ENCODE data around the gene RAET1G.
"Not testable (repeated sequence)": the region's sequence is repeated elsewhere in the genome, so short reads cannot be mapped to it uniquely, and the experiment has no call there.

The RAET1G gene

DNA sequence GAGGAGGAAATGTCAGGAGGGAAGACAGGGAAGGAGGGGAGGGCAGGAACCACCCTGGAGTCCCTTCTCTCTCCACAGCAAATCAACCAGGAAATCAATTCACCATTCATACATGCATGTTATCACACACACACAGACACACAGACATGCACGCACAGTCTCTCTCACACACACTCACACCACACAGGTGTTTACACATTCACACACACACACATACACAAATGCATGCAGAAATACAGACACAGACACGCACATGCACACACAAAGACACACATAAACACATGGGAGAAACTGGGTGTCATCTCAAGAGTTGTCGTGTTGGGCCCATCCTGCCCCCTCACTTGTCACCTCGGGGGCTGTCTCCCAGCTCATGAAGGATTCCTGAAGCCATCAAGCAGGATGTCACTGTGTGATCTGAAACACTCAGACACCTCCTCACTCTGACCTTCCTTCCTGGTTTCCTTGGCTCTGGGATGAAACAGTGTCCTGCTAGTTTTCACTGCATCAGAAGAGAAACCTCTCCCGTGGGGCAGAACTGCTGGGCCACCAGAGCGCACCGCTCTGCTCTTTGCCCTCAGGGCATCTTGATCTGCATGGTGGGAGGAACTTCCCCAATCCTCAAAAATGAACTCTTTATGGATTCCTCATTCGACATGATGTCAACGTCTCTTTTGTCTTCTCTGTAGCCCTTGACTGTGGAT lies 9.2 kb downstream of the RAET1G start:
- DNase-seq (ENCODE audit: low read depth): no peak

GRCh38 chr6:149913085-149913484 lies 9.8 kb downstream of the RAET1G start:
- DNase-seq (ENCODE audit: low read depth): no peak

DNA sequence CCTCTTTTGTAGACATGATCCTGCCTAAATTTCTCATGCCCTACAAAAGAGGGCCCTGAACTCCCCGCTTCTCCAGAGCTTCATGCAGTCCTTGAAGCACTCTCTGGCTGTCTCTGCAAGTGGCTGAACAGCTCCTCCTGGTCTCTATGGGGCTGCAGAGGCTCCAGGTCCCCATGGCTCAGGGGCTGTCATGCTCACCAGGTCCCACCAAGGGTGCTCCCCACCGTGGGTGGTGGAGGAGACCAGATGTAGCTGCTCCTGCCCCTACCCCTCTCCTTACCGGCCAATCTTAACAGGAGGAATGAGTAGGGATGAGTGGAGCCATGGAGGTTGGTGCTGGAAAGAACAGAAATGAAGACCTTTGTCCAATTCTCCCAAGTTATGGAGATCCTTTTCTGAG lies 10.2 kb downstream of the RAET1G start:
- DNase-seq (ENCODE audit: low read depth): not testable (repeated sequence)

DNA sequence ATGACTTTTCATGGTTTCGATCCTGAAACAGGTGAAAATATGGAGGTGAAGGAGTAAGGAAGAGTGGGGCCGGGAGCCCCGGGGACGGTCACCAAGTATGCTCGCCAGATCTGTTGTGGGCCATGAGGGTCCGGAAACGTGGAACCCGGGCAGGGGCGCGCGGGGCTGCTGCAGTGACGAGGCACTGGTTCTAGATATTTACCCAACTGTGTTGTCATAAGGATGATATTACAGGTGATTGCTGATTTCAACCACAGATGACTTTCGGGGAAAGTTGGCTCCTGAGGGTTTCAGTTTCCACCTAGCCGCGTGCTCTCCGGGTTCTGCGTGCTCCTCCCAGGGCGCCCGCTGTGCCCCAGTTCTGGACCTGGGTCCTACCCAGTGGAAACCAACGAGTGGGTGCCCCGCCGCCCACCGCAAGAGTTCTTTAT lies 12.2 kb downstream of the RAET1G start:
- DNase-seq (ENCODE audit: low read depth): no peak

- DNase-seq (ENCODE audit: low read depth): no peak
Measured at GRCh38 chr6:149909701-149910470, 13.0 kb downstream of the RAET1G start.

DNA sequence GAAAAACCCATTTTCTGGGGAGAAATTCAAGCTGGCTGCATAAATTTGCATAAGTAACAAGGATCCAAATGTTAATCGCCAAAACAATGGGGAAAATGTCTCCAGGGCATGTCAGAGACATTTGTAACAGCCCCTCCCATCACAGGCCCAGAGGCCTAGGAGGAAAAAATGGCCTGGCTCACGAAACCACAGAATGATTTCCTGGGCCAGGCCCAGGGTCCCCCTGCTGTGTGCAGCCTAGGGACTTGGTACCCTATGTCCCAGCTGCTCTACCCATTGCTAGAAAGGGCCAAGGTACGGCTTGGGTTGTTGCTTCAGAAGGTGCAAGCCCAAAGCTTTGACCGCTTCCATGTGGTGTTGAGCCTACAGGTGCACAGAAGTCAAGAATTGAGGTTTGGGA lies 14.4 kb downstream of the RAET1G start:
- not testable (repeated sequence) for DNase-seq (ENCODE audit: low read depth)

- DNase-seq (ENCODE audit: low read depth): no peak
Measured at GRCh38 chr6:149907317-149907716, 15.6 kb downstream of the RAET1G start.

DNA sequence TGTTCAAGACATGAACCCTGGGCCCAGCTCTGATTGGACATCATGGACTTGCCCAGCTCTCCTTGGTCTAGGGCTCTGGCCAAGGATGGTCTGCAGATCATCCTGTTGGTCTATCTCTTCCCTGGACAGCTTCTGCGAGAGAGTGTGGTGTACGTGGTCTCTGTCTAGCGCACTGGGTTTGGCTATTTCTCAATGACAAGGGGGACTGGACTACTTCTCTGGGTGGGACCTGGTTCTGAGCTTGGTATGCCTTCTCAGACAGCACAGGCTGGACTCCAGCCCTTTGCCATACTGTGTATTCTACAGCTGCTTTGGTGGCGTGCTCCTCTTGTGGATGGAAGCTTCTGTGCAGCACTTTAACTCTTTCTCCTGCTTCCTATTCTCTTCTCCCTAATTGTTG lies 16.5 kb downstream of the RAET1G start:
- no peak for DNase-seq (ENCODE audit: low read depth)

GRCh38 chr6:149905911-149906371 lies 17.0 kb downstream of the RAET1G start:
- DNase-seq (ENCODE audit: low read depth): no peak

DNA sequence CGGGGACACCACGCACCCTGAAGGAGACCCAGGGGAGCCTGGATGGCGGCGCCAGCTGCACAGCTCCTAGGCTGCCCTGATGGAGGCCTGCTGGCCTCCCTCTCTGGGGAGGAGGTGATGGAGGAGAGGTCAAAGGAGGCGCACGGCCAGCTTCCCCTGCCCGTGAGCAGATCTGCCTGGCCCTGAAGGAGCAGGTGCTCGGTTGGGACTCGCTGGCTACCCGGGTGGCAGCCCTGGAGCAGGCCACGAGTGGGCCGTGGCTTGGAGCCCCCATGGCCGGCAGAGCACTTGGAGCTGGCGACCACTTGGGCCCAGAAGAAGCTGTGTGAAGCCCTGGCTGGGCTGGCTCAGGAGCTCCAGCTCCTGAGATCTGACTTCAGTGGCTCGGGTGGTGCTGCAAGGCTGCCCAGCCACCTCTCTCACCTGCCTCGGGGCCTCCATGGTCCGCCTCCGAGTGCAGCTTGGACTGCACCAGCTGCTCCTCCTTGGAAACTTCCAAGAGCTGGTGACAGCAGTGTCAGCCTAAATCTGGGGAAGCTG lies 17.5 kb downstream of the RAET1G start:
- DNase-seq (ENCODE audit: low read depth): no peak

GRCh38 chr6:149904661-149905370 lies 18.1 kb downstream of the RAET1G start:
- DNase-seq (ENCODE audit: low read depth): no peak

DNA sequence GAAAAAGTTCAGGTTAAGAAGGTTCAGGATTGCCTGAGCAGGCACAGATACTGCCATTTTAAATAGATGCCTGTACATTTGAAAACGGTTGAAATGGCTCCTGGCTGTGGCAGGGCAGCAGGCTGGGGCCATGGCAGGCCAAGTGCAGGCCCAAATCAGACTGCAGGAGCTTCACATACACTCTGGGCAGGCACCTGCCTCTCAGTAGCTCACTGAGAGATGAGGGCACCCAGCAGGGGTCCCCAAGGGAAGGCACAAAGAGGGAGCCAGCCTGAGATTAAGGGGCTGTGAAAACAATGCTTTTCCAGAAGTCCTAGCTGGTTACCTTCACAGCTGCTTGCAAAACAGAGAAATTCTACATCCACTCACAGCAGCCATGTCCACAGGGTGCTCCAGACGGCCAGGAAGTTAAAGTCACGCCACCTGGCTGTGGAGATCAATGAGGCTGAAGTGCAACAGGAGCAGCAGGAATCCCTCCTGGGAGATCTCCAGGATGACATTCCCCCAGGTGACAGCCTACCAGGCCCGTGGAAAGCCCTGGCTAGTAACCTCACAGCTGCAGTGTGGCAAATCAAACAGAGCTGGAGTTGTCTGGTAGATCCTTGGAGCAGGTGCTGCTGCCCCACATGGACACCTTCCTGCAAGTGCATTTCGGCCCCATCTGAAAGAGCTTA lies 18.8 kb downstream of the RAET1G start:
- DNase-seq (ENCODE audit: low read depth): no peak

GRCh38 chr6:149901444-149902140 lies 21.3 kb downstream of the RAET1G start:
- DNase-seq (ENCODE audit: low read depth): no peak

GRCh38 chr6:149900620-149901443 lies 22.1 kb downstream of the RAET1G start:
- DNase-seq (ENCODE audit: low read depth): no peak

- DNase-seq (ENCODE audit: low read depth): no peak
Measured at GRCh38 chr6:149899926-149900619, 22.8 kb downstream of the RAET1G start.

GRCh38 chr6:149899486-149899885 lies 23.4 kb downstream of the RAET1G start:
- DNase-seq (ENCODE audit: low read depth): no peak

DNA sequence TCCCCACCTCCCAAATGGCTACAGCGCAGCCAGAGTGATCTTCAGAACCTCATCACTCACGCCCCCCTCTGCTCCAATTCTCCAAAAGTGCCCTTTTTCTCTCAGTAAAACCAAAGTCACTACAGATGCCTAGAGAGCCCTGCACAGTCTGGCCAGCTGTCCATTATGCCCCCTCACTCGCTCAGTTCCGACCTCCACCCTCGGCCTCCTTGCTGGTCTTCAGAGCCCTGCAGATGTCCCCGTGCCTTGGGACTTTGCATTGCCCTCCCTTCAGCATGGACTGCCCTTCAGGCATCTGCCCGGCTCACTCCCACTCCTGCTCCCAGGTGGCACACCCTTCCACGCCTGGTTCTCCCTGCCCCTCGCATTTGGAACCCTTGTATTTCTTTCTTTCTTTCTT lies 24.0 kb downstream of the RAET1G start:
- DNase-seq (ENCODE audit: low read depth): no peak

- no peak for DNase-seq (ENCODE audit: low read depth)
Measured at GRCh38 chr6:149897855-149898744, 24.8 kb downstream of the RAET1G start, which contains the start of gene RAET1E. TSS of gene RAET1E (minus strand) at chr6:149898113. CDS start at chr6:149890901, 7,212 bp downstream.
